Body of pancreas (tissue), 4 donors: ENCODE results near the gene SBF2.

Experiments
- POLR2A ChIP-seq, 3 donors: fragments of 450-650 bp; IDR thresholded peaks; one replicate each; pipeline ENCODE4 v1.6.1; 2016; ENCODE audit warnings: antibody characterized with exemption in 3 of 3, mild to moderate bottlenecking in 2 of 3
- TF ChIP-seq, protein P1 (sequence below), 7 experiments: fragments of 450-650 bp in 4 of 7; fragments of 200-600 bp in 3 of 7; sonication (generic) in 3 of 7; IDR thresholded peaks; one replicate each; pipeline ENCODE4 v1.5.1; 2016 to 2019; ENCODE audit warnings: antibody characterized with exemption in 7 of 7

DNA sequence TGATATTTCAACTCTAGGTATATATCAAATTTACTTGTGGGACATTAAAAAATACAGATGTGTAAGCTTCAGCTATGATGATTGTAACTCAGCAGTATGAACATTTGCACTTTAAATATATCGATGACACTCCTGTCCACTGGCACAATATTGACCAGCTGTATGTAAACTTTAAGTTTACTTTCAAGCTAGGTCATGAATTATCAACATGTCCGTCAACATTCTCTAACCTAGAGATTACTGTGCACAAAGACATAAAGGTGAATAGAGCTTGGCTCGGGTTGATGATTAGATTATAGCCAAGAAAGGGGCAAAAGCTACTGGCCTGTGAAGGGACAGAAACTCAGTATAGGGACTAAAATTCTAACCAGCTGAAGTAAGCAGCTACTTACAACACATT lies 343.6 kb downstream of the SBF2 start:
- TF ChIP-seq, protein P1, sequence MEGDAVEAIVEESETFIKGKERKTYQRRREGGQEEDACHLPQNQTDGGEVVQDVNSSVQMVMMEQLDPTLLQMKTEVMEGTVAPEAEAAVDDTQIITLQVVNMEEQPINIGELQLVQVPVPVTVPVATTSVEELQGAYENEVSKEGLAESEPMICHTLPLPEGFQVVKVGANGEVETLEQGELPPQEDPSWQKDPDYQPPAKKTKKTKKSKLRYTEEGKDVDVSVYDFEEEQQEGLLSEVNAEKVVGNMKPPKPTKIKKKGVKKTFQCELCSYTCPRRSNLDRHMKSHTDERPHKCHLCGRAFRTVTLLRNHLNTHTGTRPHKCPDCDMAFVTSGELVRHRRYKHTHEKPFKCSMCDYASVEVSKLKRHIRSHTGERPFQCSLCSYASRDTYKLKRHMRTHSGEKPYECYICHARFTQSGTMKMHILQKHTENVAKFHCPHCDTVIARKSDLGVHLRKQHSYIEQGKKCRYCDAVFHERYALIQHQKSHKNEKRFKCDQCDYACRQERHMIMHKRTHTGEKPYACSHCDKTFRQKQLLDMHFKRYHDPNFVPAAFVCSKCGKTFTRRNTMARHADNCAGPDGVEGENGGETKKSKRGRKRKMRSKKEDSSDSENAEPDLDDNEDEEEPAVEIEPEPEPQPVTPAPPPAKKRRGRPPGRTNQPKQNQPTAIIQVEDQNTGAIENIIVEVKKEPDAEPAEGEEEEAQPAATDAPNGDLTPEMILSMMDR (IDR thresholded peaks at IDR 0.05): no peak
- no peak for TF ChIP-seq POLR2A (IDR thresholded peaks at IDR 0.05)
